SK-N-MC (cell line): ENCODE results near the gene HOXC6.
A peak's percentile ranks its signal among the peaks of the same experiment; 100 is the strongest.

ENCODE experiments used
- DNase-seq: peaks from one replicate; pipeline ENCODE4 v3.0.0-alpha.2; 2011; ENCODE audit warnings: low read depth, low spot score
- H3K27ac ChIP-seq: fragments of 200-600 bp; sonication (generic); 2 replicates; pipeline ENCODE4 v1.5.1; 2016; ENCODE audit warnings: mixed run types
- H3K36me3 ChIP-seq: fragments of 200-600 bp; sonication (generic); 2 replicates; pipeline ENCODE4 v1.6.1; 2017; ENCODE audit warnings: antibody characterized with exemption, low read length, mixed read lengths; ENCODE audit not compliant: insufficient read depth
- H3K4me3 ChIP-seq: fragments of 200-600 bp; sonication (generic); 2 replicates; pipeline ENCODE4 v1.5.1; 2016
- H3K9ac ChIP-seq: fragments of 200-600 bp; sonication (generic); 2 replicates; pipeline ENCODE4 v1.8.0; 2017; ENCODE audit warnings: mixed run types, mixed read lengths; ENCODE audit not compliant: insufficient read length
- H3K9me3 ChIP-seq: fragments of 200-600 bp; sonication (generic); 2 replicates; pipeline ENCODE4 v1.6.1; 2017; ENCODE audit warnings: low read depth, mild to moderate bottlenecking, antibody characterized with exemption, low read length, moderate library complexity, mixed read lengths
- EZH2 ChIP-seq: fragments of 200-600 bp; sonication (generic); IDR thresholded peaks from one replicate; pipeline ENCODE4 v1.6.1; 2017; ENCODE audit warnings: antibody characterized with exemption
- FOXP2 ChIP-seq: optimal IDR thresholded peaks from 2 replicates; pipeline ENCODE3; 2011; ENCODE audit warnings: mild to moderate bottlenecking, moderate library complexity; ENCODE audit not compliant: insufficient read depth; ENCODE audit errors: extremely low read length, control extremely low read depth
- POLR2AphosphoS5 ChIP-seq: IDR thresholded peaks from 2 replicates; pipeline ENCODE4 v1.6.1; 2012; ENCODE audit warnings: mild to moderate bottlenecking, low read depth, low read length, borderline replicate concordance

HOXC6 gene

DNA sequence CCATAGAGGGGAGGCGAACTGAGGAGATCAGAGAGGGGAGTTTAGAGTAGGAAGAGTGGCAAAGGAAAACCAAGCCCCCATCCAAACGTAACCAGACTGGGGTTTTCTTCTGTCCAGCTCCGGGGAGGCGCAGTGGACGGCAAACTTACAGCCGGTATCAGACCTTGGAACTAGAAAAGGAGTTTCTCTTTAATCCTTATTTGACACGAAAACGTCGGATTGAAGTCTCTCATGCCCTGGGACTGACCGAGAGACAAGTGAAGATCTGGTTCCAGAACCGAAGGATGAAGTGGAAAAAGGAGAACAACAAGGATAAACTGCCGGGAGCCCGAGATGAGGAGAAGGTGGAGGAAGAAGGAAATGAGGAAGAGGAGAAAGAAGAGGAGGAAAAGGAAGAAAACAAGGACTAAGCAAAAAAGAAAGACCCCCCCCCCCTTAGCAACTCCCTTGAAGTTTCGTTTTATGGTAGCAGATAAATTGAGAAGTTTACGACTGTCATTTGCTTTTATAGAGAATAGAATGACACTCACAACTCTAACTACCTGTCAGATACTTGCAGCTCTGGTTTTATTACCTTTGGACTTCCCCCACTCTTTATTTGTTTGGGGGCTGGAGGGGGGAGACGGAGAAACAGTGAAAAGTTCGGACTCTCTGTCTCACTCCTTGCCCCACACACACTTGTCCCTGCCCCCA is 17.1 kb upstream of the HOXC6 start:
- TF ChIP-seq EZH2 (no peak), FOXP2 (no peak), POLR2AphosphoS5 (no peak)
- Histone ChIP-seq H3K9ac (peak overlapping the region; percentile 28), H3K27ac (peak overlapping the region; percentile 46; the same call in 1 of the 2 replicates), H3K9me3 (no peaks in the 10 kb centered on the region), H3K36me3 (no peaks in the 10 kb centered on the region), H3K4me3 (peak overlapping the region; percentile 88; the same call in 1 of the 2 replicates)
- DNase-seq = no peak

- no peaks in the 10 kb centered on the region for H3K9me3 ChIP-seq
- H3K9ac ChIP-seq = no peak overlapping the region
- H3K36me3 ChIP-seq = no peaks in the 10 kb centered on the region
- TF ChIP-seq POLR2AphosphoS5 (no peak), FOXP2 (no peak), EZH2 (no peak)
- H3K4me3 ChIP-seq = no peak overlapping the region
- peak overlapping the region; percentile 76 for H3K27ac ChIP-seq
- no peak for DNase-seq
Observed at GRCh38 chr12:54011665-54012532, 16.3 kb upstream of the HOXC6 start.

DNA sequence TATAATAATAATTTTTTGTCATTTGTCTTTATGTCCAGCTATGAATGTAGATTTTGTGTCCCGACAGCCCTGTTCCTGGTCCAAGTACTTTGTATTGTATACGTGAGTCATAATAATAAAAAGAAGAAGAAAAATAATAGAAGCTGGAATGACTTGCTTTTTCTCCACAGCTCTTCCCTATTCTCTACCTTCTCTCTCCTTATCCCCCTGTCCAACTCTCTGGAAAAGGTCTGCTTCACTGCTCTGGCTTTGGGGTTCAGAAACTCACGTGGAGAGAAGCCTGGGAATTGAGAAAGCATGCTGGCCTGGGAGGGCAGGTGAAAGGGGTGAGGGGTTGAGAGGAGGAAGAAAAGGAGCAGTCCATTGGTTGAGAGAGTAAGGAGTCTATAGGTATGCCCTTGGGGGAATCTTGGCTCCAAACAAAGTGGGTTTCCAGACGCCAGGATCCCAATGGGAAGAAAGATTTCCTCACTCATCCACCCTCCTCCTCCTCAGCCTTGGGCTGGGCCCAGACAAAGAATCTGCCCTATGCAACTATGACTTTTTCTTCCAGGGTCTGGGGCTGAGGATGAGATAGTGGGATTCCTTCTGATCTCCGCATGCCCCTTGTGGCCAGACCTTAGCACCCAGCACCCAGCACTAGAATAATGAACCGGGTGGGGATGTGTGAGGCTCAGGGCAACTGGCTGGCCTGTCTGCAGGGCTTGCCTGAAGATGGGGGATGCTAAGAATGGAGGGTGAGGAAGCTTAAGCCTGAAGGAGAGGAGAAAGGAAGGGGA is 15.4 kb upstream of the HOXC6 start:
- no peaks in the 10 kb centered on the region for H3K9me3 ChIP-seq
- H3K36me3 ChIP-seq = no peaks in the 10 kb centered on the region
- no peak overlapping the region for H3K4me3 ChIP-seq
- TF ChIP-seq POLR2AphosphoS5 (no peak), EZH2 (no peak), FOXP2 (no peak)
- peak overlapping the region; percentile 76 for H3K27ac ChIP-seq
- DNase-seq = no peak
- H3K9ac ChIP-seq = no peak overlapping the region

GRCh38 chr12:54014377-54015017 is 13.7 kb upstream of the HOXC6 start:
- no peak for DNase-seq
- no peak for TF ChIP-seq POLR2AphosphoS5
- no peak for TF ChIP-seq FOXP2
- TF ChIP-seq EZH2 = no peak
- Histone ChIP-seq H3K4me3 (no peak overlapping the region), H3K9ac (no peak overlapping the region), H3K27ac (peak overlapping the region; percentile 77), H3K9me3 (no peaks in the 10 kb centered on the region), H3K36me3 (no peaks in the 10 kb centered on the region)

DNA sequence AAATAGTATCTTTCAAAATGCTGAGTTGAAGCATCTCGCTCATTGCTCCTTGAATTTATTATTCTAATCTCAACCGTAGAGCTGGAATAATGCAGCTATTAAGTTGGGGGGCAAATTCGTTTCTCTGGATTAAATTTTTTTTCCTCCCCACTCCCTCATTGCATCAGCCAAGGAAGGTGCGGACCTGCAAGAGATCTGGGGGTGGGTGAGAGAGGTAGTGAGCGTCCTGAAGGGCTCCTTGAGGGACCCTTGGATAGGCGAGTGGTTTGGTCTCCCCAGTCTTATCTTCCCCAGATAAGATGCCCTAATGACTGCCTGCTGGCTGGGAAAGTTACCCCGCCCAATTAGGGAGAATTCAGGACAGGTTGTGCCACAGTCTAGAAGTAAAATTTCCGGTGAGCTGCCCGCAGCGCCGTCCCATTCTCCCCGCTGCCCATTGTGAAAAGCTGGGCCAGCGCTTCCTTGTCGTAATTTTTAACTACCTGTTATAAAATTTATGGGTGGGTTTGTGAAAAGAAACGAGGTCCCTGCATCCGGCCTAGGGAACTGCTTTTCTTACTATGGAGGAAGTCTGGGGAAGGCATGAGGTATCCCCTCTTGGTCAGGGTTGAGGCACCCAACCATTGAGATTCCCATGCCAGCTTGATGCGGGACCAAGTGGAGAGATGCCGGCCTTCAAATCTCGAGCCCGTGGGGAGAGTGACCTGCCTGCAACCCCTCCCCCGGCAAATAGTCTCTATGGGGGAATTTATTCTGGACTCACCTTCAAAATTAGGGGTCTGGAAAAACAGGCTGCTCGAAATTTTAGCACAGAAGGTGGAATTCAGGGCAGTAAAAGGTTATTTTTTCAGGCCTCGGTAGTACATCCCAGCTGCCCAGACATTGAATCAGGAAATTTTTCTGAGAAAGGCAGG is 13.0 kb upstream of the HOXC6 start:
- no peaks in the 10 kb centered on the region for H3K9me3 ChIP-seq
- no peak overlapping the region for H3K9ac ChIP-seq
- peak overlapping the region; percentile 95 for H3K27ac ChIP-seq
- no peak overlapping the region for H3K4me3 ChIP-seq
- DNase-seq = no peak
- no peak for TF ChIP-seq FOXP2
- no peak for TF ChIP-seq POLR2AphosphoS5
- no peak for TF ChIP-seq EZH2
- H3K36me3 ChIP-seq = no peaks in the 10 kb centered on the region

DNA sequence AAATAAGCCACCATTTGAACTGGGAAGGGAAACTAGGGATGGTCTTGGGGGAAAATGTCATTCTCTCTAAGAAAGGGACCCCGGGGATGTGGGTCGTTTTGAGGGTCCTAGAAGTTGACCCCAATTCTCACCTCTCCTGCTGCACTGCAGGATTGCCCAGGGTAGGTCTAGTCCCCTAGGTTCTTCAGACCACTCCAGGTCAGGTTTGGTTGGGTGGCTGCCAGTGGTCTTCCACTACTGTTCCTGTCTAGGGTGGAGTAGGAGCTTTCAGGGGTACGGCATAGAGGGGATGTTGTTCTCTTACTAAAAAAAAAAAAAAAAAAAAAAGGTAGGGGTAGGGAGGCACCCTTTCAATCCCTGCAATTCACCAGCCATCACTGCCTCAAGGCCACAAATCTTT is 12.2 kb upstream of the HOXC6 start:
- Histone ChIP-seq H3K9ac (peak overlapping the region; percentile 78), H3K9me3 (no peaks in the 10 kb centered on the region), H3K4me3 (peak overlapping the region; percentile 95), H3K27ac (peak overlapping the region; percentile 95), H3K36me3 (no peaks in the 10 kb centered on the region)
- DNase-seq = no peak
- TF ChIP-seq FOXP2 (no peak), POLR2AphosphoS5 (no peak)

GRCh38 chr12:54016478-54016964 is 11.7 kb upstream of the HOXC6 start:
- TF ChIP-seq FOXP2 = no peak
- peak; percentile 75 for TF ChIP-seq POLR2AphosphoS5
- TF ChIP-seq EZH2 = no peak
- no peak for DNase-seq
- no peaks in the 10 kb centered on the region for H3K36me3 ChIP-seq
- H3K9ac ChIP-seq = peak overlapping the region; percentile 78
- peak overlapping the region; percentile 95 for H3K27ac ChIP-seq
- H3K4me3 ChIP-seq = peak overlapping the region; percentile 95
- no peaks in the 10 kb centered on the region for H3K9me3 ChIP-seq
